ENCODE measurements around the gene ADCY7.

GRCh38 chr16:50351952-50352351, 85.6 kb downstream of the ADCY7 start:
- TF ChIP-seq CTCF (IDR thresholded peaks at IDR 0.05) (no peak), EP300 (IDR thresholded peaks at IDR 0.05) (no peak), POLR2A (IDR thresholded peaks at IDR 0.05) (no peak), POLR2AphosphoS5 (IDR thresholded peaks at IDR 0.05) (no peak)
